Ascending aorta (tissue), 2 donors: Measurements from ENCODE around the gene IGFBP2. TPM values are rescaled to one million over a fixed set of nuclear protein-coding genes. Genes with fewer than 3 reads are reported as not detected.

Experiments
- DNase-seq, 2 donors: peaks; one replicate each; pipeline ENCODE4 v3.0.0-alpha.2; 2019; ENCODE audit warnings: low spot score in 2 of 2
- H3K27ac ChIP-seq, 2 donors: fragments of 200-600 bp; sonication (generic); one replicate each; pipeline ENCODE4 v1.5.1; 2016 to 2017; ENCODE audit warnings: mild to moderate bottlenecking in 1 of 2
- H3K27me3 ChIP-seq: fragments of 200-600 bp; sonication (generic); one replicate; pipeline ENCODE4 v1.5.1; 2017
- H3K36me3 ChIP-seq, 2 donors: fragments of 200-600 bp; sonication (generic); one replicate each; pipeline ENCODE4 v1.5.1; 2016
- H3K4me1 ChIP-seq, 2 donors: fragments of 200-600 bp; sonication (generic); one replicate each; pipeline ENCODE4 v1.5.1; 2016 to 2017; ENCODE audit warnings: mild to moderate bottlenecking in 1 of 2
- H3K4me3 ChIP-seq, 2 donors: fragments of 200-600 bp; sonication (generic); one replicate each; pipeline ENCODE4 v1.5.1; 2016 to 2017; ENCODE audit warnings: mild to moderate bottlenecking in 1 of 2
- H3K9me3 ChIP-seq, 2 donors: fragments of 200-600 bp; sonication (generic); one replicate each; pipeline ENCODE4 v1.5.1; 2016
- intact Hi-C: fragments of 100-400 bp; cut with DNase I; formaldehyde crosslinking; loops from one replicate; pipeline ENCODE4 v1.15.1; 2023
- total RNA-seq: library from RNA; depleted of rRNA; stranded (reverse); fragments of >200 nt; gene quantifications from one replicate; pipeline ENCODE4 v1.1.0, GENCODE V29; 2016
- TF ChIP-seq, protein P1 (sequence below), 3 experiments: fragments of 200-600 bp in 2 of 3; fragments of 450-650 bp in 1 of 3; sonication (generic) in 2 of 3; IDR thresholded peaks; one replicate each; pipeline ENCODE4 v1.5.1; 2016 to 2019; ENCODE audit warnings: antibody characterized with exemption in 3 of 3, mild to moderate bottlenecking in 1 of 3, moderate library complexity in 1 of 3

The IGFBP2 gene
- total RNA-seq, 1 donor from 2014 or later: 1,691 TPM

DNA sequence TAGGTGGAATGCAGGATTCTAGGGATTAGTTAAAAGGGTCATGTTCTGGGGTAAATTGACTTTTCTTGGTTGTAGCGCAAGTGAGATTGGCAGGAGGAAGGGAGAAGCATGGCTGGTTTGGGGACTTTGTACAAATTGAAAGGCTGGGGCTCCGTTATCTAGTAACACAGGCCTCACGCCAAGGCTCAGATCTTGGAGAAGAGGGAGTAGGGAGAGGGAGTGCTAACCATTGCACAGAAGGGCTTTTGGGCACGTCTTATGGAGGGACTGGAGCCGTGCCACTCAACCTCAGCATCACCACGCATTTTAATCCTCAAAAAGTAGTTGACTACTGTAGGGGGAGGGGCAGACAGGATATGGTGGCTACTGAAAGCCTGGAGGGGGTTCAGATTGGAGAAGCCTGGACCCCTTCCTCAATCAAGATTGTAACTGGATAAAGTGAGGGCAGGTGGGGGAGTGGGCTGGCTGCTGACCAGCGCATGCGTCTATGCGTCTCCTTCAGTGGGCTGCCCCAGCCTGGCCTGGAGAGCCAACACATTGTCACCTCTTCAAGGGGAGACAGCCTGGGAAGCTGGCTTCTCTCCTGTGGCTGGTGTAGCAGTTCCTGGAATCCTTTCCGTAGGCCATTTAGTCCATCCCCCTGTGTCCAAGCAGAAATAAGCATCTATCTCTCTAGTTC, 47.9 kb downstream of the IGFBP2 start:
- TF ChIP-seq, protein P1, sequence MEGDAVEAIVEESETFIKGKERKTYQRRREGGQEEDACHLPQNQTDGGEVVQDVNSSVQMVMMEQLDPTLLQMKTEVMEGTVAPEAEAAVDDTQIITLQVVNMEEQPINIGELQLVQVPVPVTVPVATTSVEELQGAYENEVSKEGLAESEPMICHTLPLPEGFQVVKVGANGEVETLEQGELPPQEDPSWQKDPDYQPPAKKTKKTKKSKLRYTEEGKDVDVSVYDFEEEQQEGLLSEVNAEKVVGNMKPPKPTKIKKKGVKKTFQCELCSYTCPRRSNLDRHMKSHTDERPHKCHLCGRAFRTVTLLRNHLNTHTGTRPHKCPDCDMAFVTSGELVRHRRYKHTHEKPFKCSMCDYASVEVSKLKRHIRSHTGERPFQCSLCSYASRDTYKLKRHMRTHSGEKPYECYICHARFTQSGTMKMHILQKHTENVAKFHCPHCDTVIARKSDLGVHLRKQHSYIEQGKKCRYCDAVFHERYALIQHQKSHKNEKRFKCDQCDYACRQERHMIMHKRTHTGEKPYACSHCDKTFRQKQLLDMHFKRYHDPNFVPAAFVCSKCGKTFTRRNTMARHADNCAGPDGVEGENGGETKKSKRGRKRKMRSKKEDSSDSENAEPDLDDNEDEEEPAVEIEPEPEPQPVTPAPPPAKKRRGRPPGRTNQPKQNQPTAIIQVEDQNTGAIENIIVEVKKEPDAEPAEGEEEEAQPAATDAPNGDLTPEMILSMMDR (IDR thresholded peaks at IDR 0.05): no peak
- Histone ChIP-seq H3K9me3 (no peaks in the 10 kb centered on the region), H3K36me3 (peaks cover 29 to 39% of the 10 kb centered on the region in 2 donors), H3K4me3 (no peak overlapping the region), H3K4me1 (peaks cover 10 to 66% of the 10 kb centered on the region in 2 donors), H3K27ac (peak overlapping the region; percentile 87 to 93), H3K27me3 (no peaks in the 10 kb centered on the region)
- DNase-seq: peak in 1 of 2 donors; percentile 61
- intact Hi-C loops: loop anchor here (5.0 kb wide), 2 partner anchors 486 to 1031 kb away; no protein-coding TSS in a partner anchor

DNA sequence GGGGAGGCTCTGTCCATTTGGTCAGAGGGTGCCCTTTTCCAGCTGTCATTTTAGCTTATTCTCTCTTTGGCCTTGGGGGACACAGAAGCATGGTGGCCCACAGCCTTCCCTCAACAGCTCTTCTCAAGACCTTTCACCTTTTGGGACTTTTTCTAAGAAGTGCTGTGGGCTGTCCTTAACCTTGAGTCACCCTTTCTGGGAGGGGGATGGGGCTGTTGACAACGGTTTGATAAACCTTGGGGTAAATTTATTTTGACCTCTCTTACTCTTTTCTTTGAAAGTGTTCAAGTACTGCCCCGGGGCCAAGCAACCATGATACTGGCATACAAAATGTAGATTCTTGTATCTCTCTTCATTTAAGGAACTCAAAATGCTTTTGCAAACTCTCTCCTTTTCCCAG, 48.5 kb downstream of the IGFBP2 start:
- H3K4me3 ChIP-seq: no peak overlapping the region
- peaks cover 12 to 70% of the 10 kb centered on the region in 2 donors for H3K4me1 ChIP-seq
- no peak for DNase-seq
- TF ChIP-seq, protein P1 (IDR thresholded peaks at IDR 0.05): no peak
- peaks cover 23 to 33% of the 10 kb centered on the region in 2 donors for H3K36me3 ChIP-seq
- H3K27me3 ChIP-seq: no peaks in the 10 kb centered on the region
- intact Hi-C loops: loop anchor here (2.0 to 5.0 kb wide), 3 partner anchors 486 to 1073 kb away; no protein-coding TSS in a partner anchor
- peak overlapping the region; percentile 87 to 93 for H3K27ac ChIP-seq
- no peaks in the 10 kb centered on the region for H3K9me3 ChIP-seq

DNA sequence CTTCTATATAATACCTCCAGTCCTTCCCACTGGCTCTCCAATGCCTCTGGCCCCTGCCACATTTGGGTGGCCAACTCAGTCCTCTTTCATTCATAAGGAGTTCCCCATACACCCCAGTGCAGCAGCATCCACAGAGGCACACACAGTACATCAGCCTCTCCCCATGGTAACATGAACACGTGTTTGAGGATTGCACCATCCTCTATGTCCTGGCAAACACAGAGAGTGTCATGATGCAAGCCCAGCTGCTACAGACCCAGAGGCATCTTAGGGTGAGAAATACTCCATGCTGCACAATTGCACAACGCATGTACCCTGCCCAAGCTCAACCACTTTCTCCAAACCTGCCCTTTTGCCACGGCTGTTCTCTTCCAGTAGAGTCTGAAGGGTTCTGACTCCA, 50.6 kb downstream of the IGFBP2 start:
- peak overlapping the region; percentile 87 to 93 for H3K27ac ChIP-seq
- H3K9me3 ChIP-seq: no peaks in the 10 kb centered on the region
- DNase-seq: peak; percentile 48 to 93
- peaks cover 7 to 14% of the 10 kb centered on the region in 2 donors for H3K36me3 ChIP-seq
- H3K4me1 ChIP-seq: peaks cover 18 to 88% of the 10 kb centered on the region in 2 donors
- intact Hi-C loops: loop anchor here (2.0 to 5.0 kb wide), 3 partner anchors 483 to 1071 kb away; no protein-coding TSS in a partner anchor
- TF ChIP-seq, protein P1 (IDR thresholded peaks at IDR 0.05): no peak
- H3K27me3 ChIP-seq: no peaks in the 10 kb centered on the region
- no peak overlapping the region for H3K4me3 ChIP-seq

DNA sequence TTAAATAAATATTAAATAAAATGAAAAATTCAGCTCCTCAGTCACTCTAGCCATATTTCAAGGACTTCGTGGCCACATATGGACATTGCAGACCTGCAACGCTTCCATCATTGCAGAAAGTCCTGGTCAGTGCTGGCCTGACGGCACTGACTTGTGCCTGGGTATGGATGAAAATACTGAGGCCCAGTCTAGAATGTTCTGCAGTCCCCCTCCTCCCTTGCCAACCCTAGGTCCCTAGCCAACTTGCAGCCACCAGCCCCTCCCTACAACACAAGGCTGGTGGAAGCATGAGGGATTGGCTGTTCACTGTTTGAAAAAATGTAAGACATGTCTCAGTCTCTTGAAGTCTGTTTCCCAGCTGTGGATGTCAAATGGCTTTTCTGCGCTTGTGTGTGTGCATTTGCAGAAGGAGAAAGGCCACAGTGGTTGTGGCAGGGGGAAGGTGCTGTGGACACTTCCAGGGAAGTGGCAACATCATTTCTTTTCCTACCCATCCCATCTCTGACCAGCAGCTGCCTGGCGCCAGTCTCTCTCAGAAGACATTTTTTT, 52.2 kb downstream of the IGFBP2 start:
- H3K36me3 ChIP-seq: peaks cover 5 to 15% of the 10 kb centered on the region in 2 donors
- H3K4me1 ChIP-seq: peaks cover 24 to 93% of the 10 kb centered on the region in 2 donors
- TF ChIP-seq, protein P1 (IDR thresholded peaks at IDR 0.05): no peak
- H3K27me3 ChIP-seq: no peaks in the 10 kb centered on the region
- no peak for DNase-seq
- peak overlapping the region; percentile 87 to 93 for H3K27ac ChIP-seq
- intact Hi-C loops: no loop called here
- no peak overlapping the region for H3K4me3 ChIP-seq
- no peaks in the 10 kb centered on the region for H3K9me3 ChIP-seq

DNA sequence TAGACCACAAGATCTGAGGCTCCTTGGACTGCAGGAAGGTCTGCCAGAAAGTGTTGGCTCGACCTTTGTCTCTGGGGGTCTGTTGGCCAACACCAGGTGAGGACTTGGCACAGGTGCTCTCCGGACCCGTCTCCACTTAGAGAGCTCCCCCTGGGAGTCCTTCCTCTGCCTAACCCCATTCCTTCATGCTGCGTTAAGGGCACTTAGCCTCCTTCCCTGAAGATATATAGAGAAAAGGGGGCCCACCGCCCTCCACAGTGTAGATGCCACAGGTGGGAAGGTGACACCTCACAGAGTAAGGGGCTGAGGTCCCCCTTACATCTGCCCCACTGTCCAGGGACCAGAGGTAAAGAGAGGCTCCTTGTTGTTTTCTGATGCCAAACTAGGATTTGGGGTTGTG, 53.9 kb downstream of the IGFBP2 start:
- Histone ChIP-seq H3K36me3 (peaks cover 5 to 15% of the 10 kb centered on the region in 2 donors), H3K27me3 (no peaks in the 10 kb centered on the region), H3K4me3 (no peak overlapping the region), H3K4me1 (peaks cover 24 to 80% of the 10 kb centered on the region in 2 donors), H3K9me3 (no peaks in the 10 kb centered on the region), H3K27ac (peak overlapping the region; percentile 87 to 93)
- TF ChIP-seq, protein P1 (IDR thresholded peaks at IDR 0.05): no peak
- intact Hi-C loops: no loop called here
- DNase-seq: no peak
